NCI-H748 treated with DMSO at 0.1 percent for 48 hours (cell line): ENCODE measurements around the gene C1QTNF12.

Source experiments
- DNase-seq: peaks from one replicate; lab custom pipeline; 2025; lab: John Stamatoyannopoulos, UW

The C1QTNF12 gene

DNA sequence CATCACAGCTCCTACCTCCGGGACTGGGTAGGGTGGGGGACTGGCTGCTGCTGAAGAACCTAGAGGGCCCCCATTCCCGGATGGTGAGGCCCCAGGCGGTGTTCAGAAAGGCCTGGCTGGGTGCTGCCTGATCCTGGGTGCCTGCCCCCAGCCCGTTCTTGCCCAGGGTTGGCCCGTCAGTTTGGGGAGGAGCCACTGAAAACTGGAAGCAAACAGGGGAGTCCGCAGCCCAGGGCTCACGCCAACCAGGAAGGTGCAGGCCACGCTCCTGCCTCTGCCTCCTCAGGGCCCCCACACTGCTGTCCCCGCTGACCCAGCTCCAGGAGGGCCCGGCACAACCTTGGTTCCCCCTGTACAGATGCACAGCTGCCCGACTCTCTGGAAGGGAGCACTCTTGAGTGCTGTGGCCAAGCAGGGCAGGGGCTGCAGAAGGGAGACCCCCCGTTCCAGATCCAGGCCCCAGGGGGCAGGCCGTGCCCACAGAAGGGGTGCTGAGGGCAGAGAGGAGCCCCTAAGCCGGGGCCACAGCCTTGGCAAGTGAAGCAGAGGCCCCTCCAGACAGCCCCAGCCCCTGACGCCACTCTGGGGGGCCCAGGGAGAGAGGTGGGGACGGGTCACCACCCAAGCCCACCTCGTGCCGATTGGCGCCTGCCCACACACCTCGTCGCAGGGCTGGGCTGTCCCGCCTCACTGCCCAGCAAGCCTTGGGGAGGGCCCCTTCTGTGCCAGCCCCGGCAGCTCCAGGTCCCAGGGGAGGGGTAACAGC, 5.5 kb downstream of the C1QTNF12 start:
- no peak for DNase-seq

- no peak for DNase-seq
These were observed 6.2 kb downstream of the C1QTNF12 start for GRCh38 chr1:1240348-1240732.

GRCh38 chr1:1239614-1240347, 6.7 kb downstream of the C1QTNF12 start:
- no peak for DNase-seq

DNA sequence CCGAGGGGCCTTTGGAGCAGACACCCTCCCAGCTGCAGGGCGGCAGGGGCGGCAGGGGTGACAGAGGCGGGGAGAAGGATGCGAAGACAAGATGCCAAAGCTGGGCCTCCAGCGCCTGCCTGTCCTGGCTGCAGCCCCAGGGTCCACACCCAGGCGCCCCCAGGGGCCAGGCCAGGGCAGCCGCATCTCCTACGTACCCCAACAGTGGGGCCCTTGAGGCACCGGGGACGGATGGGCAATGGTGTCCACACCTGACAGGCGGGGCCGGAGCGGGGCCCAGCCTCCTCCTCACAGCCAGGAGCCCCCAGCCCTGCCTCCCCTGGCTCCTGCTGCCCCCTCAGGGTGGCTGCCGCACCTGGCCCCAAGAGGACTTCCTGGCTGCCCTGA, 7.3 kb downstream of the C1QTNF12 start:
- no peak for DNase-seq

DNA sequence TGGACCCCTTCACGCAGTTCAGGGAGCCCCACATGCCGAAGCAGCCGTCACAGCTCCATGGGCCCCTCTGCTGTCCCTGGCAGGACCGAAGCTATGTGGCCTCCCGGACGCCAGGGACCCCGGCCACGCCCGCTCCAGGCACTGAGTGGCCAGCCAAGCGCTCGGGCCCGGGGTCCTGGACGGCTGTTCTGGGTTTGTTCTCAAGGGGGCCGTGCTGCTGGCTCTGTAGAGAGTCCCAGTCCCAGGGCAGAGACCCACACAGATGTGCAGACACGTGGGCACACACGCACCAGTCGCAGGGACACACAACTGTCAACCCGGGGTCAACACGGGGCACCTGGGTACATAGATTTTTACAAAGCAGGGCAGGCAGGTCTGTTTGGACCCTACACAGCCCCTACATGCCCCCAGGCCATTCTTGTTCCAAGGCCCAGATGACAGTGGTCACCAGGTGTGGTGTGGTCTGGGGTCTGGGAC, 7.8 kb downstream of the C1QTNF12 start:
- DNase-seq: no peak

DNA sequence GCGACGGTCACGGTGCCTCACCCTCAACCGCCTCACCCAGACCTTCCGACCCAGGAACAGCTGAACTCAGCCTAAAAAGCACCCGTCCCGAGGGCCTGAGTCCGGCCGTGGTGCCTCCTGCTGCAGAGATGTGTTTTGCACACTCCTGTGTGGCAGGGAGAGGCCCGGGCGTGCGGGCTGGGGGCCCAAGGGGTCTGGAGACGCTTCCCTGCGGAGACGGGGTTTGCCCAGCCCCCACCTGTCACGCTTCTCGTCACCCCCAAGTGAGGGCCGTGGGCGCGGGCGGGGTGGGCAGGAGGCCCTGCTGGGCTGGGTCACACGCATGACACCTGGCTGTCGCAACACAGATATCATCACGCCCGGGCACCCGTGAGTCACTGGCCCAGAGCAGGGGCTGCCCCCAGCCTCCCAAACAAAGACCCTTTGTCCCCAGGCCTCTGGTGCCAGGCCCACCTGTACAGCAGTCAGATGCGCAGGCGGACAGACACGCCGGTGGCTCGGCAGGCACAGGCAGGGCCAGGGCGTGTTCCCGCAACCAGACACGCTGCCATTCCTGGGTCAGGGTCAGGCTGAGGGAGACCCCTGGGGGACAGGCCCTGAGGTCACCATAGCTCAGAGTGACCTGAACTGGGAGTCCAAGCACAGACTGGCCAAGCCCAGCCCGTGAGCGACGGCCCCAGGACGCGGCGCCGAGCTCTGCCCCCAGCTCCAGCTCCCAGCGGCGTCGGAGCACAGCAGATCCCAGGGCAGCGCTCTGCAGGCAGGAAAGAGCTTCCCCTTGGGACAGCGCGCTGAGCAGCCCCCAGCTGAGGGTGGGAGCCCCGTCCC, 8.4 kb downstream of the C1QTNF12 start:
- DNase-seq: no peak

GRCh38 chr1:1236945-1237873, 9.3 kb downstream of the C1QTNF12 start:
- DNase-seq: no peak

DNA sequence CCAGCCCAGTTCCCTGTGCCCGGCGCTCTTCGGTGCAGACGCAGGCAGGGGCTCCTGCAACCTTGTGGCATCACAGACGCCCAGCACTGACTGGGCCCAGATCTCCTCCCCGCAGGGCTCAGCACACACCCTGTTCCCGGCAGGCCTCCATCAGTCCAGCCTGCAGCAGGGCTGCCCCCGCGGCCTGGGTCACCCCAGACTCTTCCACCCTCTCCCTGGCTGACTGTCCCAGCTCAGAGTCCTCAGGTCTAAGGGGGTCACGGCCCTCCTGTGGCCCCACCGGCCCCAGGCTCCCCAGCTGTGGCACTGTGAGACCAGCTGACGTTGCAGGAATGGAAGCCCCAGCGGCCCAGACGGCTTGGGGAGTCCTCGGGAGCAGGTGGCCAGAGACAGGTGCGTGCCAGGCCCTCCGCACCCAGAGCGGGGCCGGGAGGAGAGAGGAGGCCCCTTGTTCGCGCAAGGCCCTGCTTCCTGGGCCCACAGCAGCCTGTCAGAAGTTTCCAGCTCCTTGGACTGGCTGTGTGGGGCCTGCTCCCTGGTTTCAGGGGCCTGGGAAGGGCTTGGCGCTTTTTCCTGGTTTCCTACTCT, 10.3 kb downstream of the C1QTNF12 start:
- DNase-seq: no peak

DNA sequence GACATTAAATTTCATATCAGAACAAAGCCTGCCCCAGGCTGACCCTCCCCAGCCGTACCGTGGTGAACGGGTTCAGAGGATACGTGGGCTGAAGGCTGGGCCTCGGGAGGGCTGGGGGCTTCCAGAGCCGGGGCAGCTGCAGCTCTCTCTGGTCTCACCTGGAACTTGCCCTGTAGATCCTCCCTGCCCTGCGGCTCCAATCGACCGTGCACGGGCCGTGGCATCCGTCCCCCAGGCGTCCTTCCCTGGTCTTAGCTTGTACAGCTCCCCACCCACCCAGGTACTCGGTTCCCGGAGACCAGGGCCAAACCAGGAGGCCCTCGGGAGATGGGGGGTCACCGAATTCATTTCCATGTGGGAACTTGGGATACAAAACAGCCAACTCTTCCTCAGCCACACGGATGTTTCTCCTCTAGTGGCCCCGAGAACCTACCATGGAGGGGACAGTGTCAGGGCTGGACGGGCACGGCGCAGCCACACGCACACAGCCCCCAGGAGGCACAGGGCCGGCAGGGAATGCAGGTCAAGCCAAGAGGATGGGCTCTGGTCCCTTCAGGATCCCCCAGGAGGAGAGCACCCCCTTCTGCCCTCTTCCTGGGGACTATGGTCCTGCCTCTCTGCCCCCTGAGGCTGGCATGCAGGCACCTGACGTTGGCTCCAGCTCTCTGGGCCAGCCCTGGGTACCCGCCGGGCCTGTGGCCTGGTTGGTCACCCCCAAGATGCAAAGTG, 11.3 kb downstream of the C1QTNF12 start:
- no peak for DNase-seq

- no peak for DNase-seq
These were observed 12.2 kb downstream of the C1QTNF12 start for GRCh38 chr1:1234180-1234808.

- DNase-seq: no peak
These were observed 13.0 kb downstream of the C1QTNF12 start for GRCh38 chr1:1233567-1233892.

- DNase-seq: no peak
These were observed 13.5 kb downstream of the C1QTNF12 start for GRCh38 chr1:1232796-1233566.

GRCh38 chr1:1232208-1232795, 14.2 kb downstream of the C1QTNF12 start, which contains the start of gene B3GALT6:
B3GALT6 (plus strand) TSS chr1:1232237; CDS start chr1:1232279, 42 bp downstream.
- DNase-seq: no peak

- peak; percentile 79 for DNase-seq
These were observed 14.9 kb downstream of the C1QTNF12 start, which contains the start of gene SDF4 for GRCh38 chr1:1231400-1232207. SDF4 (minus strand) TSS chr1:1232001; CDS start chr1:1228772, 3,229 bp downstream.

GRCh38 chr1:1230656-1231399, 15.7 kb downstream of the C1QTNF12 start:
- DNase-seq: no peak

- DNase-seq: no peak
These were observed 16.8 kb downstream of the C1QTNF12 start for GRCh38 chr1:1229770-1230169.
